ENCODE data around the gene UNC5B. TPM values are rescaled to one million over a fixed set of nuclear protein-coding genes. Genes with fewer than 3 reads are reported as not detected.
A peak's percentile ranks its signal among the peaks of the same experiment; 100 is the strongest.

The UNC5B gene
- total RNA-seq, 1 donor from 2014 or later: 26.9 TPM

- DNase-seq (ENCODE audit: low read depth): no peak
- TF ChIP-seq CTCF (IDR thresholded peaks at IDR 0.05; ENCODE audit: insufficient read depth, low read length, poor library complexity, severe bottlenecking): no peak
- peak overlapping the region; percentile 43 for H3K4me3 ChIP-seq (ENCODE audit: low read depth, low read length)
- no peaks in the 10 kb centered on the region for H3K36me3 ChIP-seq (ENCODE audit: control insufficient read depth, insufficient read depth, low read length)
- H3K27me3 ChIP-seq (ENCODE audit: control insufficient read depth, insufficient read depth, low read length): peaks cover 39% of the 10 kb centered on the region
These were observed 804 bp downstream of the UNC5B start for GRCh38 chr10:71213127-71213621.

- DNase-seq (ENCODE audit: low read depth): no peak
- H3K27me3 ChIP-seq (ENCODE audit: control insufficient read depth, insufficient read depth, low read length): peaks cover 43% of the 10 kb centered on the region
These were observed 1.5 kb downstream of the UNC5B start for GRCh38 chr10:71213761-71214440.

GRCh38 chr10:71214641-71215559, 2.5 kb downstream of the UNC5B start:
- H3K4me3 ChIP-seq (ENCODE audit: low read depth, low read length): no peak overlapping the region
- no peak for DNase-seq (ENCODE audit: low read depth)
- peaks cover 38% of the 10 kb centered on the region for H3K27me3 ChIP-seq (ENCODE audit: control insufficient read depth, insufficient read depth, low read length)
- no peaks in the 10 kb centered on the region for H3K36me3 ChIP-seq (ENCODE audit: control insufficient read depth, insufficient read depth, low read length)
- no peak for TF ChIP-seq CTCF (IDR thresholded peaks at IDR 0.05; ENCODE audit: insufficient read depth, low read length, poor library complexity, severe bottlenecking)

More at GRCh38 chr10:71213761-71214440, 1.5 kb downstream of the UNC5B start:
- peak overlapping the region; percentile 43 for H3K4me3 ChIP-seq (ENCODE audit: low read depth, low read length)
- no peaks in the 10 kb centered on the region for H3K36me3 ChIP-seq (ENCODE audit: control insufficient read depth, insufficient read depth, low read length)
- no peak for TF ChIP-seq CTCF (IDR thresholded peaks at IDR 0.05; ENCODE audit: insufficient read depth, low read length, poor library complexity, severe bottlenecking)

GRCh38 chr10:71216363-71216695, 4.0 kb downstream of the UNC5B start:
- H3K4me3 ChIP-seq (ENCODE audit: low read depth, low read length): no peak overlapping the region
- DNase-seq (ENCODE audit: low read depth): no peak
- peaks cover 24% of the 10 kb centered on the region for H3K27me3 ChIP-seq (ENCODE audit: control insufficient read depth, insufficient read depth, low read length)
- H3K36me3 ChIP-seq (ENCODE audit: control insufficient read depth, insufficient read depth, low read length): no peaks in the 10 kb centered on the region
- no peak for TF ChIP-seq CTCF (IDR thresholded peaks at IDR 0.05; ENCODE audit: insufficient read depth, low read length, poor library complexity, severe bottlenecking)

GRCh38 chr10:71216751-71217265, 4.4 kb downstream of the UNC5B start:
- H3K36me3 ChIP-seq (ENCODE audit: control insufficient read depth, insufficient read depth, low read length): no peaks in the 10 kb centered on the region

More at GRCh38 chr10:71216751-71217265, 4.4 kb downstream of the UNC5B start:
- TF ChIP-seq CTCF (IDR thresholded peaks at IDR 0.05; ENCODE audit: insufficient read depth, low read length, poor library complexity, severe bottlenecking): no peak
- Histone ChIP-seq H3K4me3 (ENCODE audit: low read depth, low read length) (peak overlapping the region; percentile 30), H3K27me3 (ENCODE audit: control insufficient read depth, insufficient read depth, low read length) (peaks cover 19% of the 10 kb centered on the region)
- no peak for DNase-seq (ENCODE audit: low read depth)

Measured in kidney epithelial cell (primary cell).